ENCODE results near the gene FARSB.

Gene FARSB

GRCh38 chr2:222526480-222527277 is 129.2 kb downstream of the FARSB start:
- peaks cover 4% of the 10 kb centered on the region for H3K27me3 Mint-ChIP-seq
- no peak overlapping the region for H3K27ac Mint-ChIP-seq
- H3K4me1 Mint-ChIP-seq: no peaks in the 10 kb centered on the region
- no peak for ATAC-seq
- no peak for DNase-seq
- H3K36me3 Mint-ChIP-seq (ENCODE audit: low read depth): no peaks in the 10 kb centered on the region
- H3K9me3 Mint-ChIP-seq: no peaks in the 10 kb centered on the region
- H3K4me3 Mint-ChIP-seq: no peak overlapping the region

GRCh38 chr2:222525811-222526210 is 130.1 kb downstream of the FARSB start:
- ATAC-seq: no peak
- Mint-ChIP-seq H3K27ac (no peak overlapping the region), H3K36me3 (ENCODE audit: low read depth) (no peaks in the 10 kb centered on the region), H3K4me3 (no peak overlapping the region), H3K9me3 (no peaks in the 10 kb centered on the region), H3K27me3 (peaks cover 4% of the 10 kb centered on the region), H3K4me1 (no peaks in the 10 kb centered on the region)
- no peak for DNase-seq

GRCh38 chr2:222523783-222524544 is 131.9 kb downstream of the FARSB start:
- no peak for ATAC-seq
- no peaks in the 10 kb centered on the region for H3K4me1 Mint-ChIP-seq
- no peak for DNase-seq
- peaks cover 2% of the 10 kb centered on the region for H3K27me3 Mint-ChIP-seq
- H3K9me3 Mint-ChIP-seq: no peaks in the 10 kb centered on the region
- H3K36me3 Mint-ChIP-seq (ENCODE audit: low read depth): no peaks in the 10 kb centered on the region
- H3K27ac Mint-ChIP-seq: no peak overlapping the region
- no peak overlapping the region for H3K4me3 Mint-ChIP-seq

GRCh38 chr2:222522082-222522481 is 133.8 kb downstream of the FARSB start:
- ATAC-seq (no peak), DNase-seq (no peak)
- Mint-ChIP-seq H3K4me3 (no peak overlapping the region), H3K9me3 (no peaks in the 10 kb centered on the region), H3K4me1 (no peaks in the 10 kb centered on the region), H3K36me3 (ENCODE audit: low read depth) (no peaks in the 10 kb centered on the region), H3K27me3 (no peaks in the 10 kb centered on the region), H3K27ac (no peak overlapping the region)

GRCh38 chr2:222521099-222521498 is 134.8 kb downstream of the FARSB start:
- Mint-ChIP-seq H3K4me1 (no peaks in the 10 kb centered on the region), H3K9me3 (no peaks in the 10 kb centered on the region), H3K36me3 (ENCODE audit: low read depth) (no peaks in the 10 kb centered on the region), H3K27me3 (no peaks in the 10 kb centered on the region), H3K27ac (no peak overlapping the region), H3K4me3 (no peak overlapping the region)
- ATAC-seq: no peak
- no peak for DNase-seq

Data from activated naive CD8-positive, alpha-beta T cell treated with anti-CD3 and anti-CD28 coated beads, Interleukin-2, amount 50 U/mL, for 24 hours (primary cell).